AG08395 (cell line): ENCODE data around the gene AHDC1.

ENCODE experiments used
- DNase-seq: peaks from one replicate; pipeline ENCODE4 v3.0.0; 2012; ENCODE audit warnings: mixed read lengths, low spot score

Gene AHDC1

GRCh38 chr1:27531959-27532685 lies 71.8 kb downstream of the AHDC1 start:
- DNase-seq = no peak

DNA sequence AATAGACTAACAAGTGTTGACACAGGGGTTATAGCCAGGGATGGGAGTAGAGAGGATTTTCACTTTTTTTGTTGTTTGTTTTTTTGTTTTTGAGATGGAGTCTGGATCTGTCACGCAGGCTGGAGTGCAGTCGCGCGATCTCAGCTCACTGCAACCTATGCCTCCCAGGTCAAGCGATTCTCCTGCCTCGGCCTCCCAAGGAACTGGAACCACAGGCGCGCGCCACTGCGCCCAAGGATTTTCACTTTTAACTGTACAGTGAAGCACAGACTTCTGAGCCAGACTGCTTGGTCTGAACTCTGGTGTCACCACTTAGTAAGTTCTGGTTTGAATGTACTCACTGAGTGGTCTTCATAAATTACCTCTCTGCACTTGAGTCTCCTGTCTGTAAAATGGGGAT lies 73.8 kb downstream of the AHDC1 start:
- DNase-seq = no peak

- DNase-seq = no peak
These were observed 74.3 kb downstream of the AHDC1 start for GRCh38 chr1:27529704-27530018.

- peak; percentile 72 for DNase-seq
These were observed 74.9 kb downstream of the AHDC1 start for GRCh38 chr1:27528818-27529703.

- DNase-seq = no peak
These were observed 75.8 kb downstream of the AHDC1 start for GRCh38 chr1:27527890-27528817.

DNA sequence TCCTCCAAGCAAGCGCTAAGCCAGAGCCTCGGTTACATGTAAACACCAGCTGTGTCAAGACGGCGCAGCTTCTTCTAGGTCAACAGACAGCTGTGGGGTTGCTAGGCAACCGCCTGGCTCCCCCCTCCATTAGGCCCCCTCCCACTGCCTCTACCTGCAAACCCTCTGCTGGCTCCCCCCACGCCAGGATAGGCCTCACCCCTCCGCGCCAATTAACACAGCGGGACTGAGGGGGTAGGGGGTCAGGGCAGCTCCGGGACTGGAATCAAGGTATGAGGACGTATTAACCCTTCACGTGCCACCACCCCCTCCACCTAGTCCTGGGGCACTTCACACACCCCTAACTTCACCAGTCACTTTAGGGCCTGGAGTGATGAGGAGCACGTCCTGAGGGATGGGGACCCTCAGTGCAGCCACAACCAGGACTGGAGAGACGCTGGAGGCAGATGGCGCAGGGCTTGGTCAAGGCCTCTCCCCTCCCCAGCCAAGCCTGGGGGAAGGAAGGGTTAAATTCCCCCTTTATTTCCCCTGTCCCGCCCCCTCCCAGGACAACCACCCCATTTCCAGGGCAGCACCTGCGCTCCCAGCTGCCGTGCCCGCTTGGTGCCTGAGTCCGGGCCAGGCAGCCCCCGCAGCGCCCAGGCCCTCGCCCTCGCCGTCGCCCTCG lies 76.6 kb downstream of the AHDC1 start:
- DNase-seq = no peak

- DNase-seq = no peak
These were observed 77.2 kb downstream of the AHDC1 start for GRCh38 chr1:27526569-27527222.

DNA sequence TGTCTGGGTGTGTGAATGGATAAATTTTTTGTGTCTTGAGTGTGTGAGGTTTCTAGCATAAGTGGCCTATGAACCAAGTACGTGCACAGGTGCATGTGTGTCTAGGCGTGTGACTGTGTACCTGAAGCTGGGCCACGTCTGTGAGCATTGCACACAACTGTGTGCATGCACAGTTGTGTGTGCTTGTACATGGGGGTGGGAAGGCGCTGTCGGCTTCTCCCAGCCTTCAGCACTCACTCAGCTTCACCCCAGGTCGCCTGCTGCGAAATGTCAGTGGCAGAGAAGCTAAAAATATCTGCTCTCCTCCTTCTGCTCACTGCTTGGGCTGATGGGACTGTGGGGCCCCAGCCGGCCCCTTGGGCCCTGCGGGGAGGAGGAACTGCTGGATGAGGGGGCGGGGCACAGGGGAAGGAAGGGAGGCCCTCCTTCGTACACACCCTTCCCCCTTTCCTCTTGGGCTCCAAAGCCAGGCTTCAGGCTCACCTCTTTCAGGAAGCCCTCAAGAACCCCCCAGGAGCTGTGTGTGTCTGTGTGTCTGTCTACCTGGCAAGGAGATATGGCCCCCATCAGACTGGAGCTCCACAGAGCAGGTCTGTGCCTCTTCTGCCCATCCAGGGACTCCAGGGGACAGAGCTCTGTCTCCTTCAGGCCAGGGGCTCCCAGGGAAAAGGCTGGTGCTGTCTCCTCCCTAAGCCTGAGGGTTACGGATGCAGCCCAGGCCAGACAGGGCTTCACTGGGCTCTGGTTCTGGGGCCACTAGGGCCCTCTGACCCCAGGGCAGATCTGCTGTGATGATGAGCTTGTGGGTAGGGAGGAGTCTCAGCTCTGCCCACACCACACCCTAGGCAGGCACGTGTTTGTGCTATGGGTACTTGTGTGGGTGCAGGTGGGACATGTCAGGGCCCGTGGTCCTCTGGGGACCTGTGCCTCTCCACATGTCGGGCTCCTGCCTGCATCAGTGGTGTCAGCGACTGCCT lies 78.4 kb downstream of the AHDC1 start:
- DNase-seq = peak; percentile 62

- no peak for DNase-seq
These were observed 80.5 kb downstream of the AHDC1 start for GRCh38 chr1:27523337-27524020.

DNA sequence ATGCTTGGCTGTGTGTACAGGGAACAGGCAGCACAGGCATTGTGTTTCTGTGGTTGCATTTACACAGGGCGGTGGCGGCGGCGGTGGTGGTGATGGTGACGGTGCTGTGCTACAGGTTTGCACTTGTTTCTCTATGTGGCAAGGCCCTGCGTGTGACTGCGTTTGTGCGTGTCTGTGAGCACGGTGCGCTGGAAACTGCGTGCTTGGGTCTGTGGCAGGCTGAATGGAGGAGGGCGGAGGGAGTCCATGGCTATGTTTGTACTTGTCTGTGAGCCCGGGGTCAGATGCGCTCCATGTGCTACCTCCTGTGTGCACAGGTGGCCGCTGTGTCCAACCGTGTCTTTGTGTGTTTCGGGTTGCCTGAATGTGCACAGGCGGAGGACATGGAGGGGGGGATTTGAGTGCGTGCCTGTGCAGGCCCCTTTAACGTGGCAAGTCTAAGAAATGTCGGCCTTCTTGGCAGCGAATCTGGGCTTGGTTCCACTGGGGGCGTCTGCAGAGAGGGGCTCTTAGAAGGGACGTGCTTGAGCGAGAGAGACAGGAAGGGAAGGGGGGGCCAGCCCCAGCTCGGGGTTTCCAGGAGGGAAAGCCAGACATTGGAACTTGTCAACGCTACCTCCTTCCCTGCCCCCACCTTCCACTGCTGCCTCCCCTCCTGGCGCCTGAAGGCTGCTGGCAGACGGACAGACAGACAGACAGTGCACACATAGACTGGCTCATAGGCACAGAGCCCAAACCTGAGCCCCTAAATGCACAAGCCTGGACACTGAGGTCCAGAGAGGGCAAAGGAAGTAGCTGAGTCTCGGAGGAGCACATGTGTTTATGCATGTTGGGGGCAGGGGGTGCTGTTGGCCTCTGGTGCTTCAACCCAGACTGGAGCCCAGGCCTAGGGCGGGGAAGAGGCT lies 81.3 kb downstream of the AHDC1 start:
- peak; percentile 44 for DNase-seq

- DNase-seq = no peak
These were observed 82.0 kb downstream of the AHDC1 start for GRCh38 chr1:27521861-27522431.

DNA sequence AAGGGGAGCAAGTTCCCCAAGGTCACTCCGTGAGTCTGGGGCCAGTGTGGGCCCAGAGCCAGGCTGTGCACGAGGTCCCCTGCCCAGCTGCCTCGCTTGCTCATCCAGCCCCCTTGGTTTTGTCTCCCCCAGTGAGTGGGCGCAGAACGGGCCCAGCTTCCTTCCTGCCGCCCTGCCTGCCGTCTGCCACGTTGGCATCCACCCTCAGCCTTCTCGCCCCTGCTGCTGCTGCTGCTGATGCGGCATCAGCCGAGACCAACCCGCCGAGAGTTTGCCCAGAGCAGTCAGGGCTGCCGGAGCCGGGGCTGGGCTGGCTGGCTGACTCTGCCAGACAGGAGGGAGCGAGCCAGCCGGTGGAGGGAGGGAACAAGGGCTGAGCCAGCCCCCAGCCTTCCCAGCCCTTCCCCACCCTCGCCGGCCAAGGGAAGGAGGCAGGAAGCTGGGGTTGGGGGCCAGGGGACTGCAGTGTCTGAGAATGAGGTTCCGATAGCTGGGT lies 82.6 kb downstream of the AHDC1 start:
- no peak for DNase-seq

DNA sequence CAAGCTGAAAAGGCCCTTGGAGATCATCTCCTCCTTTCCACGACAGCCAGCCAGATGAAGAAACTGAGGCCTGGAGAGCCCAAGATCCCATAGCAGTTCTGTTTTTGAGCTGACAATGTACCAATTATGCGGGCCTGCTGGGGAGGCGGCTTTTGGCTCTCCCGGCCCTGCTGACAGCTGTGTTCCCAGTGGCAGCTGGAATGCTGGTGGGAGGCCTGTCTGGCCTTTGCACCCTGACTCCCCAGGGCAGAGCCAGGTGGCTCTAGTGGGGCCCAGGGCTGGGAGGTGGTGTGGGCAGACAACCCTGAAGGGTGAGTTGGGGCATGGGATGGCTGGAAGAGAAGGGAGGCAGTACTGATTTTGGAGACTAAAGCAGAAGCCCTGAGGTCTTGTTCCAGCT lies 83.3 kb downstream of the AHDC1 start:
- DNase-seq = no peak

- no peak for DNase-seq
These were observed 84.3 kb downstream of the AHDC1 start for GRCh38 chr1:27519331-27520258.

GRCh38 chr1:27518808-27519207 lies 85.1 kb downstream of the AHDC1 start:
- DNase-seq = no peak

- no peak for DNase-seq
These were observed 85.8 kb downstream of the AHDC1 start for GRCh38 chr1:27517907-27518718.
